K562 (cell line): Measurements from ENCODE around the gene PLXNA2. TPM values are rescaled to one million over a fixed set of nuclear protein-coding genes. Genes with fewer than 3 reads are reported as not detected.

Experiments used
- ATAC-seq: fragments of 200-7000 bp; cut with Tn5 transposase; 3 replicates; pipeline ENCODE4 v1.9.1; 2020; ENCODE audit warnings: moderate library complexity
- BruUV-seq: library from RNA; stranded (reverse); fragments of 400-500 nt; replicated peaks from 2 replicates; lab custom pipeline; 2021; lab: Mats Ljungman, UMichigan
- CTCF ChIA-PET: fragments of 300-600 bp; formaldehyde crosslinking; extraction: SDS; loops from one replicate; lab custom pipeline; 2021; ENCODE audit warnings: low intra/inter-chr PET ratio; lab: Yijun Ruan, JAX
- POLR2A ChIA-PET: fragments of 300-600, 350-650 bp; sonication (Branson Sonifier 250); formaldehyde crosslinking; extraction: SDS; loops from one replicate; lab custom pipeline; 2021; ENCODE audit warnings: antibody characterized with exemption, inconsistent platforms; lab: Yijun Ruan, JAX
- DNase-seq, 4 experiments: peaks; one replicate each; pipeline versions ENCODE4 v3.0.0 to v3.0.0-alpha.2; 2011 to 2018; ENCODE audit warnings: low spot score in 3 of 4, mixed read lengths in 3 of 4; ENCODE audit errors: extremely low read depth in 1 of 4
- FAIRE-seq: peaks from 2 replicates; lab custom pipeline; 2011; peaks lifted over from hg19 to GRCh38; lab: Jason Lieb, UNC
- H2AFZ ChIP-seq: 2 replicates; pipeline ENCODE4 v1.6.0; 2011; ENCODE audit warnings: low read depth, low read length, control low read depth, inconsistent platforms
- H3K27ac ChIP-seq: fragments of 200-600 bp; 3 replicates; pipeline ENCODE4 v1.8.0; 2011; ENCODE audit warnings: low read depth, mild to moderate bottlenecking, control low read depth, inconsistent platforms, low read length, moderate library complexity, mixed read lengths; ENCODE audit errors: extremely low read depth
- H3K27me3 ChIP-seq, 2 experiments: fragments of 300-600 bp in 1 of 2; 2 replicates in 1 of 2; 3 replicates in 1 of 2; pipeline versions ENCODE4 v1.6.0 to v1.8.0; 2011; ENCODE audit warnings: inconsistent platforms in 2 of 2, low read length in 2 of 2, mild to moderate bottlenecking in 1 of 2, mixed read lengths in 1 of 2, moderate library complexity in 1 of 2; ENCODE audit not compliant: control insufficient read depth in 2 of 2, insufficient read depth in 2 of 2
- H3K36me3 ChIP-seq: fragments of 300-600 bp; 3 replicates; pipeline ENCODE4 v1.8.0; 2011; ENCODE audit warnings: mild to moderate bottlenecking, low read length, inconsistent platforms; ENCODE audit not compliant: control insufficient read depth, insufficient read depth
- H3K4me1 ChIP-seq, 2 experiments: fragments of 200-600 bp in 1 of 2; replicated peaks in 1 of 2; 2 replicates in 1 of 2; 3 replicates in 1 of 2; pipeline versions ENCODE4 v1.5.1 to v1.8.0; 2011; ENCODE audit warnings: inconsistent platforms in 2 of 2, low read length in 2 of 2, mild to moderate bottlenecking in 1 of 2, mixed read lengths in 1 of 2, moderate library complexity in 1 of 2; ENCODE audit not compliant: control insufficient read depth in 2 of 2, insufficient read depth in 2 of 2
- H3K4me2 ChIP-seq: 2 replicates; pipeline ENCODE4 v1.6.1; 2011; ENCODE audit warnings: low read length, control low read depth, inconsistent platforms, mixed read lengths; ENCODE audit not compliant: insufficient read depth
- H3K4me3 ChIP-seq: fragments of 200-600 bp; sonication (generic), shearing (Covaris generic); 2 replicates; pipeline ENCODE4 v1.5.1; 2016; ENCODE audit warnings: control low read depth, inconsistent platforms
- H3K79me2 ChIP-seq: fragments of 200-600 bp; 3 replicates; pipeline ENCODE4 v1.8.0; 2011; ENCODE audit warnings: low read length, inconsistent platforms; ENCODE audit not compliant: control insufficient read depth, insufficient read depth
- H3K9ac ChIP-seq, 2 experiments: 2 replicates each; pipeline versions ENCODE4 v1.6.0 to v1.6.1; 2011; ENCODE audit warnings: low read depth in 2 of 2, low read length in 2 of 2, control low read depth in 1 of 2, inconsistent platforms in 1 of 2, mild to moderate bottlenecking in 1 of 2, mixed read lengths in 1 of 2; ENCODE audit not compliant: insufficient read depth in 1 of 2
- H3K9me1 ChIP-seq: one replicate; pipeline ENCODE4 v1.6.0; 2011; ENCODE audit warnings: inconsistent platforms, mild to moderate bottlenecking, low read length, moderate library complexity; ENCODE audit not compliant: control insufficient read depth, insufficient read depth
- H3K9me3 ChIP-seq: replicated peaks from 2 replicates; pipeline ENCODE4 v1.5.1; 2011; ENCODE audit warnings: low read depth, low read length, inconsistent platforms; ENCODE audit not compliant: control insufficient read depth, insufficient read depth
- H4K20me1 ChIP-seq: replicated peaks from 2 replicates; pipeline ENCODE4 v1.6.1; 2011; ENCODE audit warnings: low read length, inconsistent platforms, mixed read lengths; ENCODE audit not compliant: control insufficient read depth, insufficient read depth
- CREM ChIP-seq: IDR thresholded peaks from 2 replicates; pipeline ENCODE4 v1.6.1; 2014; ENCODE audit warnings: antibody characterized with exemption, low read depth
- CTCFL ChIP-seq: IDR thresholded peaks from 2 replicates; pipeline ENCODE4 v1.6.1; 2011; ENCODE audit warnings: borderline replicate concordance, low read depth, mild to moderate bottlenecking, moderate library complexity, low read length; ENCODE audit not compliant: insufficient read depth, poor library complexity, severe bottlenecking
- HMBOX1 ChIP-seq: sonication (generic); IDR thresholded peaks from 2 replicates; pipeline ENCODE4 v1.6.1; 2016
- JUN ChIP-seq, 2 experiments: sonication (generic) in 1 of 2; formaldehyde crosslinking in 1 of 2; IDR thresholded peaks; 2 replicates each; pipeline versions ENCODE4 v1.6.1 to v1.8.0; 2012 to 2022; ENCODE audit warnings: borderline replicate concordance in 2 of 2, mild to moderate bottlenecking in 2 of 2, improper control_type of control experiment in 1 of 2, low read depth in 1 of 2, low read length in 1 of 2, missing genetic modification reagents in 1 of 2
- NFE2 ChIP-seq: IDR thresholded peaks from 2 replicates; pipeline ENCODE4 v1.6.1; 2014; ENCODE audit warnings: antibody characterized with exemption, low read depth
- TBL1XR1 ChIP-seq, 2 experiments: IDR thresholded peaks; 2 replicates each; pipeline ENCODE4 v1.6.1; 2012; ENCODE audit warnings: improper control_type of control experiment in 2 of 2, low read length in 2 of 2, mild to moderate bottlenecking in 1 of 2
- TFAM ChIP-seq: fragments of 250-450 bp; sonication (Bioruptor Pico); conservative IDR thresholded peaks from 2 replicates; pipeline ENCODE4 v1.5.0; 2021; ENCODE audit warnings: mild to moderate bottlenecking, moderate library complexity
- ZBTB34 ChIP-seq: fragments of 250-450 bp; sonication (Bioruptor Pico); IDR thresholded peaks from 2 replicates; pipeline ENCODE4 v1.8.0; 2021; ENCODE audit warnings: mild to moderate bottlenecking, moderate library complexity
- ZNF277 ChIP-seq: fragments of 250-450 bp; sonication (Bioruptor Pico); IDR thresholded peaks from 2 replicates; pipeline ENCODE4 v1.8.0; 2022; ENCODE audit warnings: inconsistent platforms, mild to moderate bottlenecking, moderate library complexity, borderline replicate concordance
- ZNF280B ChIP-seq: fragments of 250-450 bp; sonication (Bioruptor Pico); IDR thresholded peaks from 2 replicates; pipeline ENCODE4 v1.5.1; 2021; ENCODE audit warnings: mild to moderate bottlenecking
- ZNF324 ChIP-seq: fragments of 250-450 bp; sonication (Bioruptor Pico); IDR thresholded peaks from 2 replicates; pipeline ENCODE4 v1.4.0; 2020; ENCODE audit warnings: mild to moderate bottlenecking
- ZNF696 ChIP-seq: fragments of 250-450 bp; sonication (Bioruptor Pico); conservative IDR thresholded peaks from 2 replicates; pipeline ENCODE4 v1.4.0; 2020; ENCODE audit warnings: mild to moderate bottlenecking, moderate library complexity
- ZNF764 ChIP-seq: fragments of 250-450 bp; sonication (Bioruptor Pico); IDR thresholded peaks from 2 replicates; pipeline ENCODE4 v1.4.0; 2020; ENCODE audit warnings: low read depth, mild to moderate bottlenecking, moderate library complexity
- ZZZ3 ChIP-seq: fragments of 450-650 bp; IDR thresholded peaks from 2 replicates; pipeline ENCODE4 v1.6.1; 2016; ENCODE audit warnings: antibody characterized with exemption, mild to moderate bottlenecking, moderate library complexity
- WGBS: fragments of 100-300 bp; shearing (Covaris generic); methylation state at CpG from one replicate; pipeline ENCODE4 v1.1.6; 2016; ENCODE audit warnings: low coverage, mixed read lengths; ENCODE audit not compliant: insufficient coverage; ENCODE audit errors: missing lambda C conversion rate; 5-methylcytosine and 5-hydroxymethylcytosine counted together
- in situ Hi-C: fragments of 300-500 bp; cut with MboI; formaldehyde crosslinking; loops from 4 replicates; pipeline ENCODE4 v1.15.0; 2018; ENCODE audit warnings: inconsistent platforms, mixed read lengths
- intact Hi-C: fragments of 100-400 bp; cut with micrococcal nuclease; formaldehyde crosslinking; loops from 2 replicates; pipeline ENCODE4 v1.14.2; 2022
- polyA plus RNA-seq, 8 experiments: library from polyadenylated mRNA; depleted of rRNA in 4 of 8; stranded (reverse) in 5 of 8; unstranded in 3 of 8; fragments of >200 nt; fragmentation: Nextera tagmentation in 2 of 8; fragmentation: Illumina TruSeq in 1 of 8; extraction: Ambion mirVana in 2 of 8; extraction: Trizol in 1 of 8; gene quantifications; 2 replicates each; pipeline versions ENCODE4 v1.2.1 to v1.2.3, GENCODE V29; 2011 to 2014; ENCODE audit warnings: inconsistent platforms in 1 of 8, missing spikeins in 1 of 8
- total RNA-seq, 7 experiments: library from RNA; depleted of rRNA in 6 of 7; stranded (reverse); fragments of >200 nt in 6 of 7; fragmentation: Illumina TruSeq in 2 of 7; extraction: Trizol in 2 of 7; gene quantifications; 2 replicates each; pipeline versions ENCODE4 v1.2.1 to v1.2.3, GENCODE V29; 2011 to 2021; ENCODE audit warnings: low replicate concordance in 1 of 7

Gene PLXNA2
- total and polyA plus RNA-seq, 9 of the 15 experiments (the other 6 are each of a cell fraction or from before 2014, with no cell fraction given) = 0.01 to 1.3 (median 0.32) TPM

GRCh38 chr1:208069317-208069716 lies 174.9 kb downstream of the PLXNA2 start (continued):
- TF ChIP-seq ZNF280B (CRISPR knock-in tag) (no peak), CREM (no peak), TBL1XR1 (IDR thresholded peaks at IDR 0.05; ENCODE audit: low read length in 2 of 2) (no peak), ZBTB34 (no peak)

GRCh38 chr1:208068908-208069307 lies 175.3 kb downstream of the PLXNA2 start:
- no peak overlapping the region for H2AFZ ChIP-seq
- peaks cover 20 to 58% of the 10 kb centered on the region in 2 experiments for H3K27me3 ChIP-seq
- no peak overlapping the region for H3K4me2 ChIP-seq
- H3K4me1 ChIP-seq = no peaks in the 10 kb centered on the region
- BruUV-seq = no TSS peak
- no peaks in the 10 kb centered on the region for H3K36me3 ChIP-seq
- H3K9me3 ChIP-seq = no peaks in the 10 kb centered on the region
- peaks cover 4% of the 10 kb centered on the region; the same call in 1 of the 2 replicates for H4K20me1 ChIP-seq
- POLR2A ChIA-PET = interaction anchor here (0.7 to 1.7 kb wide), 5 partner anchors 9 to 1553 kb away, joined by 3 to 4 read pairs (median 3); no protein-coding TSS in a partner anchor
- ATAC-seq (no peak), FAIRE-seq (no peak), DNase-seq (no peak)
- 3% methylated on average over 3 of the region's 3 CpGs for WGBS
- H3K9ac ChIP-seq = no peak overlapping the region
- no peak overlapping the region for H3K27ac ChIP-seq
- no peaks in the 10 kb centered on the region for H3K9me1 ChIP-seq
- CTCF ChIA-PET = no interaction called here
- in situ Hi-C loops (no loop called here), intact Hi-C loops (no loop called here)
- H3K4me3 ChIP-seq = no peak overlapping the region
- no peaks in the 10 kb centered on the region for H3K79me2 ChIP-seq
- TF ChIP-seq CTCFL (no peak), ZNF324 (no peak), TFAM (CRISPR knock-in tag) (no peak), JUN (IDR thresholded peaks at IDR 0.05; ENCODE audit: borderline replicate concordance, low read depth, low read length) (no peak), JUN (CRISPR knock-in tag; IDR thresholded peaks at IDR 0.05; ENCODE audit: borderline replicate concordance) (no peak), ZZZ3 (no peak), HMBOX1 (no peak), ZNF277 (CRISPR knock-in tag) (no peak), ZNF696 (no peak), ZNF764 (CRISPR knock-in tag) (no peak), NFE2 (no peak)
